Regular cardiac myocyte (primary cell): Measurements from ENCODE around the gene SETD4. TPM values are rescaled to one million over a fixed set of nuclear protein-coding genes. Genes with fewer than 3 reads are reported as not detected.

Source experiments
- total RNA-seq: library from RNA; depleted of rRNA; stranded (reverse); fragments of >200 nt; gene quantifications from 2 replicates; pipeline ENCODE4 v1.2.3, GENCODE V29; 2014

Gene SETD4, protein sequence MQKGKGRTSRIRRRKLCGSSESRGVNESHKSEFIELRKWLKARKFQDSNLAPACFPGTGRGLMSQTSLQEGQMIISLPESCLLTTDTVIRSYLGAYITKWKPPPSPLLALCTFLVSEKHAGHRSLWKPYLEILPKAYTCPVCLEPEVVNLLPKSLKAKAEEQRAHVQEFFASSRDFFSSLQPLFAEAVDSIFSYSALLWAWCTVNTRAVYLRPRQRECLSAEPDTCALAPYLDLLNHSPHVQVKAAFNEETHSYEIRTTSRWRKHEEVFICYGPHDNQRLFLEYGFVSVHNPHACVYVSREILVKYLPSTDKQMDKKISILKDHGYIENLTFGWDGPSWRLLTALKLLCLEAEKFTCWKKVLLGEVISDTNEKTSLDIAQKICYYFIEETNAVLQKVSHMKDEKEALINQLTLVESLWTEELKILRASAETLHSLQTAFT
- 10.0 and 12.1 TPM in 2 replicates for total RNA-seq

DNA sequence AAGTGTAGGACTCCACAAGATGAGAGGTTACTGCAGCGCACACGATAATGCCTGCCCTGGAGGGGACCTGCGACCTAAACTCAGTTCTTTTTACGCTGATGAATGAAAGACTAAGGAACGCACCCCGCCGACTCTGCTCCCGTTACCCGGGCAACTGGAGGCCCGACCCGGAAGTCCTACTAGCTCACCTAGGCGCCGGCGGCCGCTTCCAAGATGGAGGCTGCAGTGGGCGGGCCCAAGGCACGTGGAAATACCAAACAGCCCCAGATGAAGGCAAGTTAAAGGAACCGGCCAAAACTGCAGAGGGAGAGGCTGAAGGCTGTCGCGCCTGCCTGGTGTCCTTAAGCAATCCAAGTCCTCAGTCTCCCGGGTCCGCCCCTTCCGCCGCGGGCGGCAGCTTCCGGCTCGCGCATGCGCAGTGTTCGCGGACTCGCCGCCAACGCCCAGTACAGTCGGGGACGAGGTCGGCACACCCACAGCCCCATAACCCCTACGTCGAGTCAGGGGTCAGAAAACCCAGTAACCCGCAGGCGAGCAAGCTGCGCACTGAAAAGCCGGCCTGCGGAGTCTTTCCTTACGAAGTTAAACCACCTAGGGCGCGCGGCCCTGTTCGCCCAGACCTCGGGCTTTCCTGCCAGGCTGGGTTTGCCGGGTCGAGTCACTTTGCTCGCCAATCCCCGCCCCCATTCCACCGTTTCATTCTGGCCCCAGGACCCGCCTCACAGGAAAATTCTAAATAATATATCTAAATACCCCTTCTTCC, at the start of gene SETD4:
Gene SETD4 (minus strand): TSS at position 368 of the 763 bp plus-strand sequence. CDS start 1,638 bp downstream, outside the sequence.

DNA sequence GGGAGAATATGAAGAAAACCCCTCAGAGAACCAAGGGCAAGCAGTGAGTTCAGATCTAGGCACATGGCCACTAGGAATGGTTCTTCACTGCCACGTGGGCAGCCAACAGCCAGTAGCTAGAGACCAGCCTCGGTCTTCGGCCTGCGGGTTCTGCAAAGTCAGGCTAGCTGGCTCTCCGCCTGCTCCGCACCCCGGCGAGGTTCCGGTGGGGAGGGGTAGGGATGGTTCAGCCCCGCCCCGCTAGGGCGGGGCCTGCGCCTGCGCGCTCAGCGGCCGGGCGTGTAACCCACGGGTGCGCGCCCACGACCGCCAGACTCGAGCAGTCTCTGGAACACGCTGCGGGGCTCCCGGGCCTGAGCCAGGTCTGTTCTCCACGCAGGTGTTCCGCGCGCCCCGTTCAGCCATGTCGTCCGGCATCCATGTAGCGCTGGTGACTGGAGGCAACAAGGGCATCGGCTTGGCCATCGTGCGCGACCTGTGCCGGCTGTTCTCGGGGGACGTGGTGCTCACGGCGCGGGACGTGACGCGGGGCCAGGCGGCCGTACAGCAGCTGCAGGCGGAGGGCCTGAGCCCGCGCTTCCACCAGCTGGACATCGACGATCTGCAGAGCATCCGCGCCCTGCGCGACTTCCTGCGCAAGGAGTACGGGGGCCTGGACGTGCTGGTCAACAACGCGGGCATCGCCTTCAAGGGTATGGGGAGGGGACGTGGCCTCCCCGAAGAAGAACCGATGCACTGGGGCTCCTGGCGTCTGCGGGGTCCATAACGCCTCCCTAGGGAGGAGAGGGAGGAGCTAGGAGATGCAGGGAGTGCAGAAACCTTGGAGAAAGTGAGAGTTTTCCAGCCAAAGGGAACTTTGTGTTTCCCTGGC, 9.6 kb upstream of the SETD4 start, which contains the start of gene CBR1:
Gene CBR1 (plus strand): TSS at position 312 of the 871 bp plus-strand sequence. CDS start 92 bp downstream, at position 404.

Other genes with a start within 250 kb of the SETD4 start
- gene CBR1, start 9.5 kb upstream of the SETD4 start, total RNA-seq: 104 and 105 TPM in 2 replicates
- 15.9 and 20.0 TPM in 2 replicates for gene CBR3, start 74.6 kb upstream of the SETD4 start, total RNA-seq
- 8.6 and 9.9 TPM in 2 replicates for gene DOP1B, start 96.3 kb upstream of the SETD4 start, total RNA-seq